Body of pancreas (tissue), 4 donors: ENCODE measurements around the gene ZBTB16.

Experiments used
- POLR2A ChIP-seq, 3 donors: fragments of 450-650 bp; IDR thresholded peaks; one replicate each; pipeline ENCODE4 v1.6.1; 2016; ENCODE audit warnings: antibody characterized with exemption in 3 of 3, mild to moderate bottlenecking in 2 of 3
- TF ChIP-seq, protein P1 (sequence below), 7 experiments: fragments of 450-650 bp in 4 of 7; fragments of 200-600 bp in 3 of 7; sonication (generic) in 3 of 7; IDR thresholded peaks; one replicate each; pipeline ENCODE4 v1.5.1; 2016 to 2019; ENCODE audit warnings: antibody characterized with exemption in 7 of 7

GRCh38 chr11:114255289-114255688 lies 195.8 kb downstream of the ZBTB16 start:
- TF ChIP-seq, protein P1, sequence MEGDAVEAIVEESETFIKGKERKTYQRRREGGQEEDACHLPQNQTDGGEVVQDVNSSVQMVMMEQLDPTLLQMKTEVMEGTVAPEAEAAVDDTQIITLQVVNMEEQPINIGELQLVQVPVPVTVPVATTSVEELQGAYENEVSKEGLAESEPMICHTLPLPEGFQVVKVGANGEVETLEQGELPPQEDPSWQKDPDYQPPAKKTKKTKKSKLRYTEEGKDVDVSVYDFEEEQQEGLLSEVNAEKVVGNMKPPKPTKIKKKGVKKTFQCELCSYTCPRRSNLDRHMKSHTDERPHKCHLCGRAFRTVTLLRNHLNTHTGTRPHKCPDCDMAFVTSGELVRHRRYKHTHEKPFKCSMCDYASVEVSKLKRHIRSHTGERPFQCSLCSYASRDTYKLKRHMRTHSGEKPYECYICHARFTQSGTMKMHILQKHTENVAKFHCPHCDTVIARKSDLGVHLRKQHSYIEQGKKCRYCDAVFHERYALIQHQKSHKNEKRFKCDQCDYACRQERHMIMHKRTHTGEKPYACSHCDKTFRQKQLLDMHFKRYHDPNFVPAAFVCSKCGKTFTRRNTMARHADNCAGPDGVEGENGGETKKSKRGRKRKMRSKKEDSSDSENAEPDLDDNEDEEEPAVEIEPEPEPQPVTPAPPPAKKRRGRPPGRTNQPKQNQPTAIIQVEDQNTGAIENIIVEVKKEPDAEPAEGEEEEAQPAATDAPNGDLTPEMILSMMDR (IDR thresholded peaks at IDR 0.05): no peak
- no peak for TF ChIP-seq POLR2A (IDR thresholded peaks at IDR 0.05)
